Posterior cingulate gyrus (tissue), 11 donors: ENCODE data around the gene SLC27A1.
"Not testable (repeated sequence)": the region's sequence is repeated elsewhere in the genome, so short reads cannot be mapped to it uniquely, and the experiment has no call there.

Source experiments
- DNase-seq, 10 donors: peaks; one replicate each; pipeline versions ENCODE4 v3.0.0 to v3.0.0-alpha.2; 2020 to 2021; ENCODE audit warnings: mixed read lengths in 3 of 10
- intact Hi-C: fragments of 100-400 bp; cut with DNase I; formaldehyde crosslinking; loops from one replicate; pipeline ENCODE4 v1.15.1; 2023

Gene SLC27A1

GRCh38 chr19:17455308-17456123 is 14.8 kb upstream of the SLC27A1 start:
- intact Hi-C loops = loop anchor here (10.0 kb wide), 1 partner anchor 399 kb away; the partner anchor contains the start of gene RPL18A

GRCh38 chr19:17456127-17456526 is 14.2 kb upstream of the SLC27A1 start:
- DNase-seq = no peak
- intact Hi-C loops = loop anchor here (10.0 kb wide), 1 partner anchor 399 kb away; the partner anchor contains the start of gene RPL18A

More at GRCh38 chr19:17455308-17456123, 14.8 kb upstream of the SLC27A1 start:
- DNase-seq = peak in 2 of 10 donors; percentile 48 to 52

DNA sequence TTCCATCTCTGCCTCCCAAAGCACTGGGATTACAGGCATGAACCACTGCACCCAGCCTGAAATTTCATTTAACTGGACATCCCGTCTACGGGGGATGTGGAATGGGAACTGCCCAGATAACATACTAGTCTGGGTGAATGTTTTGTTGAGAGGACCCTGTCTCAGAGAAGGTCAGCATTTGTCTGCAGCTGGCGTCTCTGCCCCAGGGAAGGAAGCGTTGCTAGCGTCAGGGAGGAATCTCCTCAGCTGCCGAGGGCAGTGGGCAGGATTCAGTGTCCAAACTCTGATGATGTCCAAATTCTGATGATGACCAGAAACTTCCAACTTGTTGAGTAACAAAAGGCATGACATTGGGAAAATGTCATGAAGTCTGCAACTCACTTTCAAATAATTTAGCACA is 12.7 kb upstream of the SLC27A1 start:
- intact Hi-C loops = loop anchor here (10.0 kb wide), 1 partner anchor 397 kb away; the partner anchor contains the start of gene RPL18A
- DNase-seq = no peak

DNA sequence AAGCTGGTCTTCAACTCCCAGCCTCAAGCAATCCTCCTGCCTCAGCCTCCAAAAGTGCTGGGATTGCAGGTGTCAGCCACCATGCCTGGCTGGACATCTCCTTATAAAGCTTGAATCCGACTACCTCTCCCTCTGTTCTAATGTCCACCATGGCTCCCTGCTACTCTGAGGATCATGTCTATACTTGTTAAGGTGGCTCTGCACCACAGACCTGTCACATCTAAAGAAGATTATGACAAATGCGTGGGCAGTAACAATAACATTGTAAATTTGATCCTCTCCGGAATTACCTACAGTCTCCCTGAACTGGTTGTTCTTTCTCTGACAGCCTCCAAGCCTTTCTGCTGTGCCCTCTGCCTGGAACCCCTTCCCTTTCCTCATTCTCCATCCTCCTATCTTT is 11.4 kb upstream of the SLC27A1 start:
- intact Hi-C loops = loop anchor here (10.0 kb wide), 1 partner anchor 396 kb away; the partner anchor contains the start of gene RPL18A
- peak in 1 of 10 donors; percentile 7 for DNase-seq

GRCh38 chr19:17460372-17461230 is 9.7 kb upstream of the SLC27A1 start, which contains the start of gene NXNL1:
NXNL1 (minus strand) TSS chr19:17460926; CDS start chr19:17460869, 57 bp downstream.
- DNase-seq = peak in 3 of 10 donors; percentile 18 to 69 (median 53)
- intact Hi-C loops = no loop called here

DNA sequence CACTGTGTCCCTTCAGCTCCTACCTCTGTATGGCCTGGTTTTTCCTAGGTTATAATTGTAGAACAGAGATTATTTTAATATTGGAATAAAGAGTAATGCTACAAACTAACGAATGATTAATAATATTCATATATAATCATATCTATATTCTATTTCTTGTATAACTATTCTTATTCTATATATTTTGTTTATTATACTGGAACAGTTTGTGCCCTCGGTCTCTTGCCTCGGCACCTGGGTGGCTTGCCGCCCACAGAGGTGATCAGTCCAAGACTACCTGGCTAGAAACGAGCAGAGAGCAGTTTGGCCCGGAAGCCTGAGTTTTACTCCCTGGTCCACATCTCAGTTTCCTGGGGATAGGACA is 3.9 kb upstream of the SLC27A1 start:
- peak in 2 of 10 donors; percentile 18 to 26 for DNase-seq
- intact Hi-C loops = no loop called here

- DNase-seq = peak in 2 of 10 donors; percentile 41 to 52
- intact Hi-C loops = no loop called here
Observed at GRCh38 chr19:17467471-17468301, 2.6 kb upstream of the SLC27A1 start.

GRCh38 chr19:17468302-17469091 is 1.8 kb upstream of the SLC27A1 start:
- peak in 9 of 10 donors; percentile 28 to 90 (median 57) for DNase-seq
- intact Hi-C loops = no loop called here

GRCh38 chr19:17469092-17469480 is 1.2 kb upstream of the SLC27A1 start:
- DNase-seq = peak in 1 of 10 donors; percentile 18
- intact Hi-C loops = no loop called here

GRCh38 chr19:17469481-17470067 is 750 bp upstream of the SLC27A1 start:
- intact Hi-C loops = loop anchor here (10.0 kb wide), 1 partner anchor 135 kb away; the partner anchor contains the start of genes ANO8 and GTPBP3

DNA sequence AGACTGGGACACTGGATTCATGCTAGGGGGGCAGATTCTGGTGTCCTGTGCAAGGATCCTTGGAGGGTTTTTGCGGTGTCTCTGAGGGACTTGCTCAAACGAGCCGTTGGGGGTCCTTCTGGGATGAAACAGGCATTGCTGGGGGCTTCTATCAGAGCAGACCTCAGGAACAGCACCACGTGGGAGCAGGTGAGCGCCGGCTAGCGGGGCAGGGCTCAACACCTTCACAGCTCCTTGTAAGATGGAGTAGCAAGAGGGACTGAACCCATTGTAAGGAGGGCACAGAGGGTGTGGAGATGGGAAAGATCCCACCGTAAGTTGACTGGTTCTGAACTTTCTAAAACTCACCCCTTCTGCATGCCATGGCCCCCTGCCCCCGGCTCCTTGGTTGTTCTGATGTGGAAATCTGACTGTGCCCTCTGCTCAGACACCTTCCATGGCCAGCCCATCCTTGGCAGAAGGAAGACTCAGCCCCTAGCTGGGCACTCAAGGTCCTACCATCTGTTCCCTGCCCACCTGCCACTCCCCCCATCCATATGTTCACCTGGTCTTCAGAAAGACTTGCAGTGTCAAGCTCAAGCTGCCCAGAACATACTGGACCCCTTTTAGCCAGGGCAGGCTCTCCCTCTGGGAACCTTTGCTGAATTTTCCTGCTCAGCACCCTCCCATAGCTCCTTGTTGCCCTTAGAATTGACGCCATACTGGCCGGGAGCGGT is 1.2 kb downstream of the SLC27A1 start:
- no peak for DNase-seq
- intact Hi-C loops = loop anchor here (1.0 to 10.0 kb wide), 2 partner anchors 40 to 137 kb away; partner anchors contain the start of genes ANO8, GTPBP3 and PGLS

More at GRCh38 chr19:17469481-17470067, 750 bp upstream of the SLC27A1 start:
- DNase-seq = peak; percentile 60 to 97 (median 80)

DNA sequence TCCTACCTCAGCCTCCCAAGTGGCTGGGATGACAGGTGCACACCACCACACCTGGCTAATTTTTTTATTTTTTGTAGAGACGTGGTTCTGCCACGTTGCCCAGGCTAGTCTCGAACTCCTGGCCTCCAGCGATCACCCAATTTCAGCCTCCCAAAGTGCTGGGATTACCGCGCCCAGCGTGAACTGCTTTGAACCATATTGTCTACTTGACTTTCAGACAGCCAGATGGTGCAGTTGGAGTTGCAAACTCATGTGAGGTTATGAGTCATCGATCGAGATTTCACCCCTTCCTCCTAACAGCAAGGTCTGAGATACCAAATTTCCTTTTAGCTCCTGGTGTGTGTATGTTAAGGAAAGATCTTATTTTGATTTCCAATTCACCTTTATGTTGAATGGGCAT is 2.7 kb downstream of the SLC27A1 start:
- intact Hi-C loops = loop anchor here (10.0 kb wide), 1 partner anchor 138 kb away; the partner anchor contains the start of genes ANO8 and GTPBP3
- DNase-seq = no peak

- intact Hi-C loops = loop anchor here (10.0 kb wide), 1 partner anchor 140 kb away; the partner anchor contains the start of genes ANO8 and GTPBP3
- DNase-seq = not testable (repeated sequence)
Observed at GRCh38 chr19:17475011-17475540, 4.8 kb downstream of the SLC27A1 start.

- intact Hi-C loops = loop anchor here (10.0 kb wide), 1 partner anchor 141 kb away; the partner anchor contains the start of genes ANO8 and GTPBP3
- DNase-seq = peak; percentile 83 to 98 (median 90)
Observed at GRCh38 chr19:17475541-17476115, 5.3 kb downstream of the SLC27A1 start.

DNA sequence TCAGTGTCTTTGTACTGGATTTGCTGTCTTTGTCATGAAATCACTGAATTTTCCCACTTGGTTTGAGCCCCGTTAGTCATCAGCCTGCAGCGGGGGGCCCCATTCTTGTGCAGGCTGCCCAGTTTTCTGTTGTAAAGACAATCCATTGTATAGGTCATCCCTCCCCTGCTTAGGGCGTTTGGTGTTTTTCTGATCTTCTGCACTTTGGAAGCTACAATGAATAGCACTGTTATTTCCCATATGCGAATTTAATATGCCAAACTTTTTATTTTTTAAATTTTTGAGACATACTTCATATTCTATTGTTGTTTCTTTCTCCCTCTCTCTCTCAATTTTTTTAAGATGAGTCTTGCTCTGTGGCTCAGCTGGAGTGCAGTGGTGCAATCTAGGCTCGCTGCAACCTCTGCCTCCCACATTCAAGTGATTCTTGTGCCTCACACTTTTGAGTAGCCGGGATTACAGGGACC is 9.0 kb downstream of the SLC27A1 start:
- intact Hi-C loops = loop anchor here (10.0 kb wide), 1 partner anchor 145 kb away; the partner anchor contains the start of genes ANO8 and GTPBP3
- DNase-seq = peak in 2 of 10 donors; percentile 52 to 69

GRCh38 chr19:17481986-17482385 is 11.7 kb downstream of the SLC27A1 start:
- DNase-seq = no peak
- intact Hi-C loops = no loop called here
